Esophagus muscularis mucosa (tissue), 4 donors: ENCODE measurements around the gene SAV1. TPM values are rescaled to one million over a fixed set of nuclear protein-coding genes. Genes with fewer than 3 reads are reported as not detected.

Source experiments
- DNase-seq: peaks from one replicate; pipeline ENCODE4 v3.0.0-alpha.2; 2017; ENCODE audit errors: extremely low spot score
- H3K27ac ChIP-seq, 4 donors: fragments of 200-600 bp; sonication (generic); replicated peaks in 1 of 4; 1 replicate in 3 of 4; 2 replicates in 1 of 4; pipeline ENCODE4 v1.5.1; 2016 to 2019; ENCODE audit warnings: mild to moderate bottlenecking in 1 of 4
- H3K27me3 ChIP-seq, 4 donors: fragments of 200-600 bp; sonication (generic); one replicate each; pipeline versions ENCODE4 v1.5.1 to v1.6.0; 2016 to 2019
- H3K36me3 ChIP-seq, 4 donors: fragments of 200-600 bp; sonication (generic); one replicate each; pipeline ENCODE4 v1.5.1; 2016 to 2019
- H3K4me1 ChIP-seq, 4 donors: fragments of 200-600 bp; sonication (generic); one replicate each; pipeline ENCODE4 v1.5.1; 2016 to 2019
- H3K4me3 ChIP-seq, 4 donors: fragments of 200-600 bp; sonication (generic); 1 replicate in 2 of 4; 2 replicates in 2 of 4; pipeline ENCODE4 v1.5.1; 2016 to 2019; ENCODE audit warnings: mild to moderate bottlenecking in 4 of 4, moderate library complexity in 1 of 4
- H3K9me3 ChIP-seq, 4 donors: fragments of 200-600 bp; sonication (generic); 1 replicate in 3 of 4; 2 replicates in 1 of 4; pipeline ENCODE4 v1.5.1; 2016 to 2019
- EP300 ChIP-seq: sonication (generic); formaldehyde crosslinking; IDR thresholded peaks from one replicate; pipeline ENCODE4 v1.6.1; 2017; ENCODE audit warnings: antibody characterized with exemption
- POLR2A ChIP-seq: fragments of 450-650 bp; IDR thresholded peaks from one replicate; pipeline ENCODE4 v1.6.1; 2017; ENCODE audit warnings: antibody characterized with exemption, moderate library complexity, mild to moderate bottlenecking, low read depth
- POLR2AphosphoS5 ChIP-seq, 2 donors: sonication (generic); formaldehyde crosslinking; IDR thresholded peaks; one replicate each; pipeline ENCODE4 v1.6.1; 2017; ENCODE audit warnings: antibody characterized with exemption in 2 of 2
- WGBS: methylation state at CpG from one replicate; pipeline ENCODE4 v1.1.5; 2018; 5-methylcytosine and 5-hydroxymethylcytosine counted together
- intact Hi-C: fragments of 100-400 bp; cut with DNase I; formaldehyde crosslinking; loops from one replicate; pipeline ENCODE4 v1.15.1; 2023
- total RNA-seq, 4 donors: library from RNA; depleted of rRNA; stranded (reverse); fragments of >200 nt; gene quantifications; one replicate each; pipeline versions ENCODE4 v1.1.0 to v1.2.1, GENCODE V29; 2016
- TF ChIP-seq, protein P1 (sequence below), 3 experiments: fragments of 200-600 bp in 2 of 3; fragments of 450-650 bp in 1 of 3; sonication (generic) in 2 of 3; IDR thresholded peaks; one replicate each; pipeline ENCODE4 v1.5.1; 2017 to 2019; ENCODE audit warnings: antibody characterized with exemption in 3 of 3, mild to moderate bottlenecking in 2 of 3, moderate library complexity in 1 of 3

The SAV1 gene
- total RNA-seq, 4 donors from 2014 or later: 34.5 to 48.5 (median 40.2) TPM

DNA sequence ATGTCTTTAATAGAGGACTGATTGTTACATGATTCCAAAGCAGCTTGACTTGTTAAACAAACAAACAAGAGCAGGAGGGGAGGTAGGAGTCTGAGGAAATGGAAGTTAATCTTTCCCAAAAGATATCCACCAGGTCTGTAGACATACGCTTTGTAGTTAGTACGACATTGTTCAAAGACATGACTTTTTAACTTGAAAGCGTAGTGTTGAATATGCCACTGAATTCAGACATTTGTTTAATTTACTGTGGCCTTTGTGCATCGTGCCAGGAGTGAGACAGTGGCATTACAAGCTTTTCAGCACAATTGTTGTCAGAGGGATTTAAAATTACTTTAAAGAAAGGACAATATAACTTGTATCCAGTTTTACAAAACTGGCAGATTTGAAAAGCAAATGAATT, 53.0 kb downstream of the SAV1 start:
- H3K9me3 ChIP-seq: no peaks in the 10 kb centered on the region
- H3K4me1 ChIP-seq: no peaks in the 10 kb centered on the region
- H3K27ac ChIP-seq: no peak overlapping the region
- H3K36me3 ChIP-seq: peaks cover 0 to 37% (median 3%) of the 10 kb centered on the region in 4 donors
- no peaks in the 10 kb centered on the region for H3K27me3 ChIP-seq
- DNase-seq: no peak
- intact Hi-C loops: no loop called here
- H3K4me3 ChIP-seq: no peak overlapping the region
- TF ChIP-seq POLR2A (no peak), EP300 (no peak), POLR2AphosphoS5 (IDR thresholded peaks at IDR 0.05) (no peak)
- TF ChIP-seq, protein P1, sequence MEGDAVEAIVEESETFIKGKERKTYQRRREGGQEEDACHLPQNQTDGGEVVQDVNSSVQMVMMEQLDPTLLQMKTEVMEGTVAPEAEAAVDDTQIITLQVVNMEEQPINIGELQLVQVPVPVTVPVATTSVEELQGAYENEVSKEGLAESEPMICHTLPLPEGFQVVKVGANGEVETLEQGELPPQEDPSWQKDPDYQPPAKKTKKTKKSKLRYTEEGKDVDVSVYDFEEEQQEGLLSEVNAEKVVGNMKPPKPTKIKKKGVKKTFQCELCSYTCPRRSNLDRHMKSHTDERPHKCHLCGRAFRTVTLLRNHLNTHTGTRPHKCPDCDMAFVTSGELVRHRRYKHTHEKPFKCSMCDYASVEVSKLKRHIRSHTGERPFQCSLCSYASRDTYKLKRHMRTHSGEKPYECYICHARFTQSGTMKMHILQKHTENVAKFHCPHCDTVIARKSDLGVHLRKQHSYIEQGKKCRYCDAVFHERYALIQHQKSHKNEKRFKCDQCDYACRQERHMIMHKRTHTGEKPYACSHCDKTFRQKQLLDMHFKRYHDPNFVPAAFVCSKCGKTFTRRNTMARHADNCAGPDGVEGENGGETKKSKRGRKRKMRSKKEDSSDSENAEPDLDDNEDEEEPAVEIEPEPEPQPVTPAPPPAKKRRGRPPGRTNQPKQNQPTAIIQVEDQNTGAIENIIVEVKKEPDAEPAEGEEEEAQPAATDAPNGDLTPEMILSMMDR (IDR thresholded peaks at IDR 0.05): no peak
- WGBS: 70% methylated on average over 4 of the region's 4 CpGs

DNA sequence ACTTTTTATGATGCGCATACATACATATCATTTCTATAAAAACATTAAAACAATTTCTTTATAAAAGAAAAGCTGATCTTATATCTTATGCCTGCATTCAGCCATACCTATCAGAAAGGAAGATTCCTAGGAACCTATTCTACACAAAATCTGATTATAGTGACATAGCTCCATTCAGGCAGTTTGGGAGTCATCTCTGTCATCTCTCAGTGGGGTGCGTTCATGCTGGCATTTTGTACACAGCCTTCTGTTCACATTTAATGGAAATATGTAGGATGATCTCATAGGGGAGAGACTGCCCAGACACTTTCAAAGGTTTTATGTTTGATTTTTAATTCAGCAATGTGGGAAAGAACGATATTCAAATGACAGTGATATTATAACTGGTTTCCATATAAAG, 55.3 kb downstream of the SAV1 start:
- WGBS: 98% methylated on average over 3 of the region's 3 CpGs
- H3K36me3 ChIP-seq: peaks cover 0 to 32% (median 3%) of the 10 kb centered on the region in 4 donors
- TF ChIP-seq EP300 (no peak), POLR2AphosphoS5 (IDR thresholded peaks at IDR 0.05) (no peak), POLR2A (no peak)
- TF ChIP-seq, protein P1 (IDR thresholded peaks at IDR 0.05): no peak
- intact Hi-C loops: no loop called here
- DNase-seq: no peak
- no peaks in the 10 kb centered on the region for H3K9me3 ChIP-seq
- no peaks in the 10 kb centered on the region for H3K4me1 ChIP-seq
- no peak overlapping the region for H3K4me3 ChIP-seq
- no peaks in the 10 kb centered on the region for H3K27me3 ChIP-seq
- no peak overlapping the region for H3K27ac ChIP-seq

DNA sequence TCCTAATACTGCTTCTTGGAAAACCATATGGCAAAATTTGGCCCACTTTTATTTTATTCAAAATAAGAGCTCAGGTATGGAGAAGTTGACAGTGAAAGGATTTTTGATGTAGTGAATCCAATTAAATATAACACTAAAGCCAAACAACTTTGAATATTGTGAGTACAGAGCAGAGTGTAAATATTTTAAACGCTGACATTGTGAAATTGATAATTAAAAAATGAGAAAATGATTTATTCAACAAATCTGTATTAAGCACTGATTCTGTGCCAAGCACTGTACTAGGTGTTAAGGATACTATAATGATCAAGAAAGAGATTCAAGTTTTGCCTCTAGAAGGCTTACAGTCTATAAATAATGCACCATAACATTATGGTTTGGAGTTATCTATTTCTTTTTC, 57.6 kb downstream of the SAV1 start:
- Histone ChIP-seq H3K36me3 (peaks cover 0 to 18% (median 0%) of the 10 kb centered on the region in 4 donors), H3K4me3 (no peak overlapping the region), H3K4me1 (no peaks in the 10 kb centered on the region), H3K27me3 (no peaks in the 10 kb centered on the region), H3K27ac (no peak overlapping the region), H3K9me3 (no peaks in the 10 kb centered on the region)
- 94% methylated on average over 1 of the region's 1 CpG for WGBS
- DNase-seq: no peak
- TF ChIP-seq POLR2A (no peak), POLR2AphosphoS5 (IDR thresholded peaks at IDR 0.05) (no peak), EP300 (no peak)
- TF ChIP-seq, protein P1 (IDR thresholded peaks at IDR 0.05): no peak
- intact Hi-C loops: no loop called here

DNA sequence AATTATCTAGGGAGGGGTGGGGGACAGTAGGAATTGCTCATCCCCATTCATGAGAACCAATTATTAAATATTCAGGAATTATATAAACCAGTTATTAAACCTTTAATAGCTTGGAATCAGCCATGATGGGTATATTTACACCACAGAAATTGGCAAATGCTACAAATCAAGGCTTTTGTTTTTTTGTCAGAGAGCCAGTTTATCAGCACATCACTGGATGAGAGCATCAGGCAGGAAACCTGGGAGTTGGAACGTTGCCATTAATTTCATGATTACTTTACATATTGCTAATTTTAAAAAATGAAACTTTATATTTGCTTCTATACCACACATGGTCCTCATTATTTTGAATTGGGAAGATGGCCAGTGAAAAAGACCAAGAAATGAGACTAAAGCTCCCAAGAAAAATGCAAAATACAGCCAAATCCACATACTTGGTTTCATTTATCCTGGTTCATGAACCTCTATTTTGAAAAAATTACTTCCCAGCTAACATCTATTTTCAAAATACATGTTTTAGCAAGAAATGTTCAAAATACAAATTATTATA, 59.7 kb downstream of the SAV1 start:
- Histone ChIP-seq H3K4me3 (no peak overlapping the region), H3K27ac (no peak overlapping the region), H3K9me3 (no peaks in the 10 kb centered on the region), H3K36me3 (no peaks in the 10 kb centered on the region), H3K27me3 (no peaks in the 10 kb centered on the region), H3K4me1 (no peaks in the 10 kb centered on the region)
- no peak for DNase-seq
- 68% methylated on average over 1 of the region's 1 CpG for WGBS
- TF ChIP-seq, protein P1 (IDR thresholded peaks at IDR 0.05): no peak
- TF ChIP-seq POLR2A (no peak), EP300 (no peak), POLR2AphosphoS5 (IDR thresholded peaks at IDR 0.05) (no peak)
- intact Hi-C loops: loop anchor here (10.0 kb wide), 1 partner anchor 246 kb away; no protein-coding TSS in a partner anchor

DNA sequence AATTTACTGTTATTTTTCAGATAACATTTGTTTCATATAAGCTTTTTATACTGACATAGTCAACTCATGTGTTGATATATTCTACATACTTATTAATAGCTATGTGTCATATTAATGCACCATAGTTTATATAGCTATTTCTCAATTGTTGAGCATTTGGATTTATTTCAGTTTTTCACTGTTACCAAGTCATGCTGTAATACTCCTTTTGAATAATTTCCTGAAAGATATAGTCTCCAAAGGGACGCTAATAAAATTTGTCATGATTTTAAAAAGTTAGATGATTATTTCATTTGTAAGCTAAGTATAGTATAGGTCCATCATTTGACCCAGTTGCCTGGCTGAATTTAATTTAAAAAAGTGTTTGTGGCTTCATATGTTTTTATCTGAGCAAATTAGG, 60.3 kb downstream of the SAV1 start:
- no peak for DNase-seq
- Histone ChIP-seq H3K36me3 (no peaks in the 10 kb centered on the region), H3K4me3 (no peak overlapping the region), H3K9me3 (no peaks in the 10 kb centered on the region), H3K4me1 (no peaks in the 10 kb centered on the region), H3K27me3 (no peaks in the 10 kb centered on the region), H3K27ac (no peak overlapping the region)
- 87% methylated on average over 1 of the region's 1 CpG for WGBS
- TF ChIP-seq EP300 (no peak), POLR2A (no peak), POLR2AphosphoS5 (IDR thresholded peaks at IDR 0.05) (no peak)
- TF ChIP-seq, protein P1 (IDR thresholded peaks at IDR 0.05): no peak
- intact Hi-C loops: loop anchor here (10.0 kb wide), 1 partner anchor 247 kb away; no protein-coding TSS in a partner anchor
